HUDEP-2 (cell line): ENCODE results near the gene ZDHHC7.

Experiments used
- DNase-seq, 76 experiments: peaks; one replicate each; lab custom pipeline; 2025; ENCODE audit not compliant: unreplicated experiment in 76 of 76; lab: John Stamatoyannopoulos, UW

The ZDHHC7 gene

GRCh38 chr16:84999857-85000480 is 11.4 kb downstream of the ZDHHC7 start:
- DNase-seq, result no peak

GRCh38 chr16:84999200-84999599 is 12.1 kb downstream of the ZDHHC7 start:
- no peak for DNase-seq

- no peak for DNase-seq
Observed at GRCh38 chr16:84996365-84996764, 15.0 kb downstream of the ZDHHC7 start.

GRCh38 chr16:84995663-84996062 is 15.7 kb downstream of the ZDHHC7 start:
- DNase-seq, result no peak

GRCh38 chr16:84993926-84994325 is 17.4 kb downstream of the ZDHHC7 start:
- DNase-seq, result no peak

GRCh38 chr16:84992717-84993075 is 18.6 kb downstream of the ZDHHC7 start:
- no peak for DNase-seq

- DNase-seq, result no peak
Observed at GRCh38 chr16:84990782-84991181, 20.6 kb downstream of the ZDHHC7 start.

GRCh38 chr16:84989749-84990620 is 21.4 kb downstream of the ZDHHC7 start:
- DNase-seq, result no peak

GRCh38 chr16:84988328-84989080 is 22.8 kb downstream of the ZDHHC7 start:
- DNase-seq, result no peak

GRCh38 chr16:84986879-84987278 is 24.5 kb downstream of the ZDHHC7 start:
- no peak for DNase-seq

- DNase-seq, result no peak
Observed at GRCh38 chr16:84986102-84986501, 25.2 kb downstream of the ZDHHC7 start.

GRCh38 chr16:84985079-84986065 is 26.0 kb downstream of the ZDHHC7 start:
- DNase-seq, result no peak

GRCh38 chr16:84982434-84982833 is 28.9 kb downstream of the ZDHHC7 start:
- peak in 15 of 76 experiments; percentile 3 to 26 (median 10) for DNase-seq

- no peak for DNase-seq
Observed at GRCh38 chr16:84979516-84979915, 31.8 kb downstream of the ZDHHC7 start.

- no peak for DNase-seq
Observed at GRCh38 chr16:84976644-84977400, 34.5 kb downstream of the ZDHHC7 start.

- DNase-seq, result no peak
Observed at GRCh38 chr16:84975522-84975921, 35.8 kb downstream of the ZDHHC7 start.

GRCh38 chr16:84975066-84975465 is 36.3 kb downstream of the ZDHHC7 start:
- no peak for DNase-seq

GRCh38 chr16:84973776-84974523 is 37.4 kb downstream of the ZDHHC7 start:
- DNase-seq, result no peak

GRCh38 chr16:84973236-84973635 is 38.1 kb downstream of the ZDHHC7 start:
- DNase-seq, result no peak
